Heart left ventricle (tissue), 16 donors: ENCODE data around the gene C5AR2. TPM values are rescaled to one million over a fixed set of nuclear protein-coding genes. Genes with fewer than 3 reads are reported as not detected.
A peak's percentile ranks its signal among the peaks of the same experiment; 100 is the strongest.

Experiments used
- ATAC-seq, 4 donors: fragments of 200-7000 bp; cut with Tn5 transposase; one replicate each; pipeline ENCODE4 v1.9.1; 2020 to 2022; ENCODE audit warnings: moderate library complexity in 4 of 4, mild to moderate bottlenecking in 3 of 4, moderate number of reproducible peaks in 1 of 4
- DNase-seq, 5 donors: peaks; one replicate each; pipeline ENCODE4 v3.0.0-alpha.2; 2020
- H3K27ac ChIP-seq, 12 donors: fragments of 200-600 bp; sonication (generic) in 4 of 12; one replicate each; pipeline versions ENCODE4 v1.5.0 to v1.8.0; 2016 to 2022; ENCODE audit warnings: mild to moderate bottlenecking in 2 of 12
- H3K27me3 ChIP-seq, 9 donors: fragments of 200-600 bp; sonication (generic) in 2 of 9; one replicate each; pipeline versions ENCODE4 v1.5.1 to v1.8.0; 2016 to 2022; ENCODE audit warnings: mild to moderate bottlenecking in 3 of 9
- H3K36me3 ChIP-seq, 9 donors: fragments of 200-600 bp; sonication (generic) in 2 of 9; one replicate each; pipeline versions ENCODE4 v1.5.0 to v1.8.0; 2018 to 2022; ENCODE audit warnings: mild to moderate bottlenecking in 2 of 9
- H3K4me1 ChIP-seq, 12 donors: fragments of 200-600 bp; sonication (generic) in 4 of 12; one replicate each; pipeline versions ENCODE4 v1.5.0 to v1.8.0; 2016 to 2022; ENCODE audit warnings: mild to moderate bottlenecking in 3 of 12
- H3K4me3 ChIP-seq, 12 donors: fragments of 200-600 bp; sonication (generic) in 4 of 12; one replicate each; pipeline versions ENCODE4 v1.5.0 to v1.8.0; 2017 to 2022; ENCODE audit warnings: mild to moderate bottlenecking in 9 of 12, moderate library complexity in 4 of 12
- H3K9me3 ChIP-seq, 12 donors: fragments of 200-600 bp; sonication (generic) in 4 of 12; one replicate each; pipeline versions ENCODE4 v1.5.0 to v1.8.0; 2016 to 2022; ENCODE audit warnings: mild to moderate bottlenecking in 1 of 12
- POLR2A ChIP-seq, 2 donors: fragments of 450-650 bp; IDR thresholded peaks; one replicate each; pipeline ENCODE4 v1.6.1; 2017; ENCODE audit warnings: antibody characterized with exemption in 2 of 2, mild to moderate bottlenecking in 2 of 2, moderate library complexity in 2 of 2
- WGBS, 4 donors: extraction: QIAGEN DNeasy Blood & Tissue Kit in 2 of 4; methylation state at CpG; one replicate each; pipeline versions ENCODE4 v1.1.5 to v1.1.7; 2013 to 2018; 5-methylcytosine and 5-hydroxymethylcytosine counted together
- intact Hi-C, 10 donors: fragments of 100-400 bp; cut with DNase I; formaldehyde crosslinking; loops; one replicate each; pipeline versions ENCODE4 v1.11.1 to v1.14.2; 2022
- polyA plus RNA-seq, 2 donors: library from polyadenylated mRNA; stranded (reverse); fragments of 200-250 nt; gene quantifications; one replicate each; pipeline ENCODE4 v1.2.3, GENCODE V29; 2013
- total RNA-seq, 9 donors: library from RNA; depleted of rRNA in 2 of 9; stranded (reverse); fragments of >200 nt in 2 of 9; fragmentation: NEBNext Ultra II Directional in 3 of 9; extraction: Animal tissue kit (Norgen Biotek cat#: 25700) in 3 of 9; gene quantifications; one replicate each; pipeline versions ENCODE4 v1.1.0 to v1.2.4, GENCODE V29; 2016 to 2023
- TF ChIP-seq, protein P1 (sequence below), 12 donors: fragments of 200-600 bp; sonication (generic) in 4 of 12; IDR thresholded peaks; one replicate each; pipeline versions ENCODE4 v1.5.0 to v1.8.0; 2018 to 2022; ENCODE audit warnings: antibody characterized with exemption in 12 of 12, mild to moderate bottlenecking in 5 of 12
- donor health status: ischemic (EF 13 %, LVEDD 7.1; RV severe dilation, severe dysfunction).
- donor health status: healthy with polysubstance abuse.
- donor health status: DM: no; HTN: yes; CAD: no.
- donor health status: DM: no; HTN: no; CAD: no.
- donor health status: ischemic (EF 25% LVEDD 6.9; RV normal size, moderate dysfunction).
- donor health status: ischemic (EF 25% LVEDD 5.7; RV mildly dilated, moderate dysfunction).
- donor health status: healthy.
- donor health status: DM: yes; HTN: yes; CAD: no.
- donor health status: ischemic (EF 35%, LVEDD 5.7; RV mildly dilated, moderate dysfunction).
- donor health status: nonischemic (EF 11% LVEDD 7.7; RV severe dilation, severe dysfunction).
- donor health status: DM: yes; HTN: yes; CAD: no.
- donor health status: PGD.
- donor health status: ischemic (EF 29% LVEDD 5.4; RV normal size, mild dysfunction).
- donor health status: nonischemic (EF 23%, LVEDD 6.1; RV moderate dilation, normal function).

The C5AR2 gene
- total and polyA plus RNA-seq, 11 donors: 0.12 to 3.3 (median 0.55) TPM

DNA sequence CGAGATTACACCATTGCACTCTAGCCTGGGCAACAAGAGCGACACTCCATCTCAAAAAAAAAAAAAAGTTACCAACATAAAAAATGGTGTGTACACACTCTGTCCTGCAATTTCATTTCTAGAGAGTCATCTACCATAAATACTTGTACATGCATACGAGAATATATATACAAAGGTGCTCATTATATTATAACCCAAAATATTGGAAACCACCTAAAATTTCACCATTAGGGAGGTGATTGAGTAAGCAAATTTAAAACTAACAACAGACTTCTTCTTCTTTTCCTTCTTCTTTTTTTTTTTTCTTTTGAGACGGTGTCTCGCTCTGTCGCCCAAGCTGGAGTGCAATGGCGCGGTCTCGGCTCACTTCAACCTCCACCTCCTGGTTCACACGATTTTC, 29.7 kb upstream of the C5AR2 start:
- TF ChIP-seq, protein P1, sequence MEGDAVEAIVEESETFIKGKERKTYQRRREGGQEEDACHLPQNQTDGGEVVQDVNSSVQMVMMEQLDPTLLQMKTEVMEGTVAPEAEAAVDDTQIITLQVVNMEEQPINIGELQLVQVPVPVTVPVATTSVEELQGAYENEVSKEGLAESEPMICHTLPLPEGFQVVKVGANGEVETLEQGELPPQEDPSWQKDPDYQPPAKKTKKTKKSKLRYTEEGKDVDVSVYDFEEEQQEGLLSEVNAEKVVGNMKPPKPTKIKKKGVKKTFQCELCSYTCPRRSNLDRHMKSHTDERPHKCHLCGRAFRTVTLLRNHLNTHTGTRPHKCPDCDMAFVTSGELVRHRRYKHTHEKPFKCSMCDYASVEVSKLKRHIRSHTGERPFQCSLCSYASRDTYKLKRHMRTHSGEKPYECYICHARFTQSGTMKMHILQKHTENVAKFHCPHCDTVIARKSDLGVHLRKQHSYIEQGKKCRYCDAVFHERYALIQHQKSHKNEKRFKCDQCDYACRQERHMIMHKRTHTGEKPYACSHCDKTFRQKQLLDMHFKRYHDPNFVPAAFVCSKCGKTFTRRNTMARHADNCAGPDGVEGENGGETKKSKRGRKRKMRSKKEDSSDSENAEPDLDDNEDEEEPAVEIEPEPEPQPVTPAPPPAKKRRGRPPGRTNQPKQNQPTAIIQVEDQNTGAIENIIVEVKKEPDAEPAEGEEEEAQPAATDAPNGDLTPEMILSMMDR (IDR thresholded peaks at IDR 0.05): no peak
- TF ChIP-seq POLR2A (IDR thresholded peaks at IDR 0.05): no peak
- Histone ChIP-seq H3K9me3 (no peaks in the 10 kb centered on the region), H3K27me3 (no peaks in the 10 kb centered on the region), H3K27ac (no peak overlapping the region), H3K4me3 (no peak overlapping the region), H3K36me3 (no peaks in the 10 kb centered on the region), H3K4me1 (peaks cover 0 to 8% (median 0%) of the 10 kb centered on the region in 12 donors)
- no peak for ATAC-seq
- intact Hi-C loops: loop anchor here in 2 of 10 donors (5.0 to 10.0 kb wide), 2 partner anchors 90 to 403 kb away; no protein-coding TSS in a partner anchor
- 90 to 95% (median 93%) methylated on average over 10 of the region's 10 CpGs for WGBS, 4 donors
- no peak for DNase-seq

DNA sequence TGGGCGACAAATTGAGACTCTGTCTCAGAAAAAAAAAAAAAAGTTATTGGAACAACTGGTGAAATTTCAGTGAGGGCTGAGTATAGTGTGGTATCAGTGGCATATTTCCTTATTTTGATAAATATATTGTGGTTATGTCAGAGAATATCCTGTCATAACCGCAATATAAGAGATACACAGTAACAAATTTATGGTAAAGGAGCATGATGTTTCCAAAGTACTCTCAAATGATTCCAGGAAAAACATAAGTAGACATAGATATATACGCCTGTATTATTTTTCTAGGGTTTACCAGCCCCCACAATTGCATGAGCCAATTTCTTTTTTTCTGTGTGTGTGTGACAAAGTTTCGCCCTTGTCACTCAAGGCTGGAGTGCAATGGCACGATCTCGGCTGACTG, 28.0 kb upstream of the C5AR2 start:
- Histone ChIP-seq H3K9me3 (no peaks in the 10 kb centered on the region), H3K27me3 (no peaks in the 10 kb centered on the region), H3K27ac (no peak overlapping the region), H3K4me1 (peaks cover 0 to 8% (median 0%) of the 10 kb centered on the region in 12 donors), H3K36me3 (no peaks in the 10 kb centered on the region), H3K4me3 (no peak overlapping the region)
- intact Hi-C loops: loop anchor here in 2 of 10 donors (5.0 to 10.0 kb wide), 2 partner anchors 88 to 401 kb away; no protein-coding TSS in a partner anchor
- no peak for TF ChIP-seq POLR2A (IDR thresholded peaks at IDR 0.05)
- TF ChIP-seq, protein P1 (IDR thresholded peaks at IDR 0.05): no peak
- no peak for ATAC-seq
- DNase-seq: no peak
- 76 to 86% (median 80%) methylated on average over 6 of the region's 6 CpGs for WGBS, 4 donors

DNA sequence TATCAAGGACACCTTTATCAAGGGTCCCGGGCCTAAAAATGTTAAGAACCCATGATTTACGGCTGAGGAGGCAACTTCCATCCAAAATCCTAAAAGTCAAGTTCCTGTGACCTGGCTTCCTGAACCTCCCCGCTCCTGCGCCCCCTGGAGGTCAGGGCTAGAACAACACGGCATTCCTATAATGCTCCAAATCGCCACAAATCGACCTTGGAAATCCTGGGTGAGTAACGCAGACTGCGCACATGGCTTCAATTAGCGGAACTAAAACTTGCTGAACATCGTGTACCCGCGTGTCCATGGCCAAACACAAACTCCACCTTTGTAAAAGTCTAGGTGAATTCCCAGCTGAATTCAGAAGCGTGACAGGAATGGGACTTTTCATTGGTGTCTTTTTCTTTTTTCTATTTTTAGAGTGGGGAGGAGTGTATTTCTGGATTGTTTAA, 26.6 kb upstream of the C5AR2 start:
- H3K27ac ChIP-seq: no peak overlapping the region
- H3K9me3 ChIP-seq: no peaks in the 10 kb centered on the region
- TF ChIP-seq, protein P1 (IDR thresholded peaks at IDR 0.05): peak; percentile 87 to 95 (median 90)
- TF ChIP-seq POLR2A (IDR thresholded peaks at IDR 0.05): no peak
- H3K4me3 ChIP-seq: no peak overlapping the region
- DNase-seq (peak; percentile 34 to 85 (median 64)), ATAC-seq (peak in 2 of 4 donors; percentile 34 to 73)
- 6 to 10% (median 7%) methylated on average over 14 of the region's 14 CpGs for WGBS, 4 donors
- H3K4me1 ChIP-seq: peaks cover 0 to 8% (median 0%) of the 10 kb centered on the region in 12 donors
- intact Hi-C loops: loop anchor here in 1 of 10 donors (10.0 kb wide), 1 partner anchor 399 kb away; no protein-coding TSS in a partner anchor
- H3K27me3 ChIP-seq: no peaks in the 10 kb centered on the region
- H3K36me3 ChIP-seq: no peaks in the 10 kb centered on the region

DNA sequence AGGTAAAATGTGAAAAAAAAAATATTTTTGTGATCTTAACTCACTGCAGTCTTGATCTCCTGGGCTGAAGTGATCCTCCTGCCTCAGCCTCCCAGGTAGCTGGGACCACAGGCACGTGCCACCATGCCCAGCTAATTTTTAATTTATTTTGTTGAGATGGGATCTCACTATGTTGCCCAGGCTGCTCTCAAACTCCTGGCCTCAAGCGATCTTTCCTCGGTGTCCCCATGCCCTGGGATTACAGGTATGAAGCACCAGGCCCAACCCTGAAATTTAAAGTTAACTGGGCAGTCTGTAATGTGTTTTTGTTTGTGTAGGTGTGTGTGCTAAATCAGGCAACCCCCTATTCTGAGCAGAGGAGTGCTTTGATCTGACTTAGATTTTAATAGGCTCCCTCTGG, 25.7 kb upstream of the C5AR2 start:
- ATAC-seq (no peak), DNase-seq (no peak)
- H3K27me3 ChIP-seq: peaks cover 0 to under 1% (median 0%) of the 10 kb centered on the region in 9 donors
- no peaks in the 10 kb centered on the region for H3K9me3 ChIP-seq
- peaks cover 0 to 8% (median 0%) of the 10 kb centered on the region in 12 donors for H3K4me1 ChIP-seq
- H3K36me3 ChIP-seq: no peaks in the 10 kb centered on the region
- H3K4me3 ChIP-seq: no peak overlapping the region
- 72 to 93% (median 92%) methylated on average over 3 of the region's 3 CpGs for WGBS, 4 donors
- TF ChIP-seq, protein P1 (IDR thresholded peaks at IDR 0.05): no peak
- no peak for TF ChIP-seq POLR2A (IDR thresholded peaks at IDR 0.05)
- intact Hi-C loops: loop anchor here in 1 of 10 donors (10.0 kb wide), 1 partner anchor 398 kb away; no protein-coding TSS in a partner anchor
- H3K27ac ChIP-seq: no peak overlapping the region
